Stimulated activated CD4-positive, alpha-beta T cell treated with anti-CD3 and anti-CD28 coated beads, Interleukin-2, amount 100 ng/mL, for 48 hours (primary cell): ENCODE measurements around the gene SLC5A12.
"Not testable (repeated sequence)": the region's sequence is repeated elsewhere in the genome, so short reads cannot be mapped to it uniquely, and the experiment has no call there.

Experiments
- DNase-seq, 2 donors: peaks; one replicate each; pipeline ENCODE4 v3.0.0-alpha.2; 2020

Gene SLC5A12

DNA sequence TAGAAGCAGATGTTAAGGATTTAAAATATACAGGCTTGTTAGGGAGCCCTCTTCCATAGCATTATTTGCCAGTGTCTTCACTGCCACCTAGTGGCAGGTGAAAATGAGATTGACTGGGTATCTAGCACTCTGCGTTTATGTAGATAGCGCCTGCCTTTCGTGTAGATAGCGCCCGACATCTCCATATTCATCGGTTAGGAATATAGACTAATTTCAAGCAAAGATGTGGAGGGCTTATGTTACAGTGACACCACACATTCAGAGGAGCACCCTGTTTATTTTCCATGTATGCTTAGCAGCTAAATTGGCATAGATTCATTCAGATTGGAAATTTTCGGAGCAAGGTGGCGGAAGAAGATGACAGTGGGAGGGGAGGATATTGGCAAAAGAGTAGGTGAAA lies 72.0 kb downstream of the SLC5A12 start:
- DNase-seq = peak; percentile 4 to 10

DNA sequence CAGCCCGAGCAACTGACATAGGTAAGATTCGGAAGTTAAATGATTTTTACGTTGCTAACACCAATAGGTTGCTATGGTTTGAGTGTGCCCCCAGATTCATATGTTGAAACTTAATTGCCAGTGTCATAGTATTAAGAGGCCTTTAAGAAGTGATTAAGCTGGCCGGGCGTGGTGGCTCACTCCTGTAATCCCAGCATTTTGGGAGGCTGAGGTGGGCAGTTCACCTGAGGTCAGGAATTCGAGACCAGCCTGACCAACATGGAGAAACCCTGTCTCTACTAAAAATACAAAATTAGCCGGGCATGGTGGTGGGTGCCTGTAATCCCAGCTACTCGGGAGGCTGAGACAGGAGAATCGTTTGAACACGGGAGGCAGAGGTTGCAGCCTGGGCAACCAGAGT lies 78.5 kb downstream of the SLC5A12 start:
- DNase-seq = not testable (repeated sequence)

DNA sequence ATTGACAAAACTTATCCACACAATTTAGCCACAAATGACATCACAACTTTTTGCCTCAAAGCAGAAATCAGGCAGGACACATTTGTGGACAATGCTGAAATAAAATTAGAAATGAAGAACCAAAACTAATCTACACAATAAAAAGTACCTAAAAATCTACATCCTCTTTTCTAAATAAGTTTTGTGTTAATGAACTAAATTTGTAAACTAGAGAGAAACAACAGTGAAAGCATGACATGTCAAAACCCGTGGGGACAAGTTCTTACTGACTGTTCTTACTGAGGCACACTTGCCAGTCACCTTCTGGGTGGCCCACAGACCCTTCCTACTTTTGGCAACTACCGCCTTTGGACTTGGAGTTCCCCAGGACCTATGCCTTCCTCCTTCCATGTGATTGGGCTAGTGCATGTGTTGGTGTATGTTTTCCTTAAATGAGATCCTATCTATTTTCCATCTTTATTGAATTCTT lies 89.1 kb downstream of the SLC5A12 start:
- DNase-seq = no peak

DNA sequence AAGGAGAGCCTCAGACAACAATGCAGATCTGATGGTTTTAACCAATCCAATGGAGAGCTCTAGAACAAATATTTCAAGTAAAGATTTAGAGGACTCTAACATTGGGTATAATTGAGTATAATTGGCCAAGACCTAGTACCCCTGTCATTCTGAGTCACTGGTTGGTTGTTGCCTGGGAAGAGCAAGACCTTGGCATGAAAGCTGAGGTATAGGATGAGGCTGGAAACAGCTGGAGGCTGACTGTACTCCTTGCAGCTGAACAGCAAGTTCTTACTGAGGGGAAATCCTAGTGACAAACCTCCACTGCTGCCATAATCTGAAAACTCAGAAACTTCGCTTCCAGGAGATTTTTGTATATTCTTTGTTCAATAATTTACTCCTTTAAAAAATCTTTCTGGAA lies 95.5 kb downstream of the SLC5A12 start:
- no peak for DNase-seq

- no peak for DNase-seq
Measured at GRCh38 chr11:26623076-26623659, 98.7 kb downstream of the SLC5A12 start.

DNA sequence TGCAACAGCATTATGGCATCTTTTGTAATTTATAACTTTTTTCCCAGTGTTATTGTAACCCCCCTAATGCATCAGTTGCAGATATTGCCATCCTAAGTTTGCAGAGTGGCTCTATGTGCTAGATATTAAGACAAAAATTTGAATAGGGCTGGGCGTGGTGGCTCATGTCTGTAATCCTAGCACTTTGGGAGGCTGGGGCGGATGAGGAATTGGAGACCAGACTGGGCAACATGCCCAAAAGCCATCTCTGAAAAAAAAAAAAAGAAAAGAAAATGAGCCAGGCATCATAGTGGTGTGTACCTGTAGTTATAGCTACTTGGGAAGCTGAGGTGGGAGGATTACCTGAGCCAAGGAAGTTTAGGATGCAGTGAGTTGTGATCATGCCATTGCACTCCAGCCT lies 99.7 kb downstream of the SLC5A12 start:
- DNase-seq = no peak

DNA sequence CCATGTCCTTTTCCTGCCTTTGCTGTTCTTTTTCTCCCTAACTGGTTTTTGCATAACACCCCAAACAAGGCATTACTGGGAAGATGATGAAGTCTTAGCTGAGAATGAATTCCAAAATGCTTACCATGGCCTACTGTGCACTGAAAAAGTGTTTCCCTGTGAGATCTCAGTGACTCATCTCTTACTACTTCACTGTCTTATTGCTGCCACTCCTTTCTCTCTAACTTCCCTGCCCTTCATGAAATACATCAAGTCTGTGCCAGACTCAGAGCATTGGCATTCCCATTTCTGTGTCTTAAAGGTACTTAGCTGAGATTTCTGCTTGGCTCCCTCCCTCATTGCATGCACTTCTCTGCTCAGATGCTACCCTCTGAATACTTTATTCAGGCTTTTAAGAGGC lies 100.7 kb downstream of the SLC5A12 start:
- no peak for DNase-seq

GRCh38 chr11:26620282-26621045 lies 101.4 kb downstream of the SLC5A12 start:
- no peak for DNase-seq

- no peak for DNase-seq
Measured at GRCh38 chr11:26618441-26618840, 103.4 kb downstream of the SLC5A12 start.
